Osteoblast (primary cell): ENCODE results near the gene BICDL2. TPM values are rescaled to one million over a fixed set of nuclear protein-coding genes. Genes with fewer than 3 reads are reported as not detected.

Experiments used
- DNase-seq: peaks from one replicate; pipeline ENCODE4 v3.0.0; 2011; ENCODE audit warnings: low spot score, mixed read lengths; ENCODE audit not compliant: insufficient read length; ENCODE audit errors: missing footprints
- H2AFZ ChIP-seq: 2 replicates; pipeline ENCODE4 v1.6.0; 2011; ENCODE audit warnings: mild to moderate bottlenecking, low read length
- H3K27ac ChIP-seq: 2 replicates; pipeline ENCODE4 v1.5.1; 2011; ENCODE audit warnings: mild to moderate bottlenecking, low read depth, low read length, moderate library complexity
- H3K27me3 ChIP-seq: 2 replicates; pipeline ENCODE4 v1.6.0; 2012; ENCODE audit warnings: mild to moderate bottlenecking, control low read depth, inconsistent platforms, low read length, moderate library complexity; ENCODE audit not compliant: insufficient read depth
- H3K36me3 ChIP-seq: 2 replicates; pipeline ENCODE4 v1.5.1; 2011; ENCODE audit warnings: mild to moderate bottlenecking, low read length, control low read depth, moderate library complexity; ENCODE audit not compliant: insufficient read depth
- H3K4me1 ChIP-seq: 2 replicates; pipeline ENCODE4 v1.5.1; 2011; ENCODE audit warnings: mild to moderate bottlenecking, low read length, control low read depth, moderate library complexity; ENCODE audit not compliant: insufficient read depth
- H3K4me2 ChIP-seq: 2 replicates; pipeline ENCODE4 v1.6.0; 2011; ENCODE audit warnings: mild to moderate bottlenecking, low read length; ENCODE audit not compliant: insufficient read depth
- H3K4me3 ChIP-seq: fragments of 200-600 bp; sonication (generic); 3 replicates; pipeline ENCODE4 v1.5.1; 2012; ENCODE audit warnings: mild to moderate bottlenecking, low read length, inconsistent platforms; ENCODE audit not compliant: insufficient read depth
- H3K79me2 ChIP-seq: 2 replicates; pipeline ENCODE4 v1.6.0; 2012; ENCODE audit warnings: mild to moderate bottlenecking, low read length, control low read depth, inconsistent platforms; ENCODE audit not compliant: insufficient read depth
- H3K9me3 ChIP-seq: 2 replicates; pipeline ENCODE4 v1.5.1; 2011; ENCODE audit warnings: low read depth, low read length, control low read depth
- H4K20me1 ChIP-seq: 2 replicates; pipeline ENCODE4 v1.6.0; 2012; ENCODE audit warnings: mild to moderate bottlenecking, low read length, control low read depth; ENCODE audit not compliant: insufficient read depth
- total RNA-seq: library from RNA; depleted of rRNA; stranded (reverse); fragments of >200 nt; gene quantifications from 2 replicates; pipeline ENCODE4 v1.2.3, GENCODE V29; 2012
- TF ChIP-seq, protein P1 (sequence below): IDR thresholded peaks from 2 replicates; pipeline ENCODE4 v1.5.1; 2011; ENCODE audit warnings: mild to moderate bottlenecking, low read depth, low read length, moderate library complexity; ENCODE audit errors: extremely low read depth

The BICDL2 gene
- total RNA-seq, 1 donor = not detected

DNA sequence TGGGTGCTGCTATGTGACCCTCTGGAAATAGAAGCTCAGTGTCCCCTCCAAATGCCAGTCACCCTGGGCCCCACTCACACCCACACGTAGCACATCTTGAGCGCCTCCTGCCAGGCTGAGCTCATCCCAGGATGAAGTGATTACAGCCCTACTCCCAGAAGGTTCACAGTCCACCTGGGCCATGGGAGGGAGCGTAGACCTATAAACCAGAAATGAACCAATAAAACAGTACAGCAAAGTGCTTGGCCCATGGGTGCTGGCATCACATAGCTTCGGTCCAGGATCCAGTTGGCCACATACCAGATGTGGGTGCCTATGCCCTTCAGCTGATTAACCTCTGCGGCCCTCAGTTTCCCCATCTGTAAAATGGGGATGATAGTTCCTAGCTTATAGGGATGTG lies 2.2 kb upstream of the BICDL2 start:
- TF ChIP-seq, protein P1, sequence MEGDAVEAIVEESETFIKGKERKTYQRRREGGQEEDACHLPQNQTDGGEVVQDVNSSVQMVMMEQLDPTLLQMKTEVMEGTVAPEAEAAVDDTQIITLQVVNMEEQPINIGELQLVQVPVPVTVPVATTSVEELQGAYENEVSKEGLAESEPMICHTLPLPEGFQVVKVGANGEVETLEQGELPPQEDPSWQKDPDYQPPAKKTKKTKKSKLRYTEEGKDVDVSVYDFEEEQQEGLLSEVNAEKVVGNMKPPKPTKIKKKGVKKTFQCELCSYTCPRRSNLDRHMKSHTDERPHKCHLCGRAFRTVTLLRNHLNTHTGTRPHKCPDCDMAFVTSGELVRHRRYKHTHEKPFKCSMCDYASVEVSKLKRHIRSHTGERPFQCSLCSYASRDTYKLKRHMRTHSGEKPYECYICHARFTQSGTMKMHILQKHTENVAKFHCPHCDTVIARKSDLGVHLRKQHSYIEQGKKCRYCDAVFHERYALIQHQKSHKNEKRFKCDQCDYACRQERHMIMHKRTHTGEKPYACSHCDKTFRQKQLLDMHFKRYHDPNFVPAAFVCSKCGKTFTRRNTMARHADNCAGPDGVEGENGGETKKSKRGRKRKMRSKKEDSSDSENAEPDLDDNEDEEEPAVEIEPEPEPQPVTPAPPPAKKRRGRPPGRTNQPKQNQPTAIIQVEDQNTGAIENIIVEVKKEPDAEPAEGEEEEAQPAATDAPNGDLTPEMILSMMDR = no peak
- no peak for DNase-seq

DNA sequence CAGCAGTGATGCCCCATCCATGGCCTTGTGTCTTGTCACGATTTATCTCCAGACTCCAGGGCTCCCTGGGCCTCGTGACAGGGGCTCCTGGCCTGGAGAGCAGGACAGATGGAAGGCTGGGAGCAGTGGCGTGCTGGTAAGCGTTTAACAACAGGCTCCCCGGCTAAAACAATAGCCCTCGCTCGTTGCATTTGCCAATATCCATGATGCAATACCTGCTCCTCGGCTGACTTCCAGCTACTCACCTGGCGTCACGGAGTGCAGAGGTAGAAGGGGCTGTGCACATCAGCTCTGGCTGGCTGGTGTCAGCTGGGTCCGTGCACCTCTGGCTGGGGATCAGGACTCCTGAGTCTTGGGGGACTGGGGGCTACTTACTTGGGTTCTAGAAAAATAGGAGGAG lies 1.5 kb upstream of the BICDL2 start:
- no peak overlapping the region for H3K4me2 ChIP-seq
- no peak for DNase-seq
- H3K4me1 ChIP-seq = no peaks in the 10 kb centered on the region
- no peaks in the 10 kb centered on the region for H3K79me2 ChIP-seq
- no peaks in the 10 kb centered on the region for H3K9me3 ChIP-seq
- H3K27me3 ChIP-seq = peaks cover 58% of the 10 kb centered on the region
- no peaks in the 10 kb centered on the region for H4K20me1 ChIP-seq
- H3K4me3 ChIP-seq = no peak overlapping the region
- no peaks in the 10 kb centered on the region for H3K36me3 ChIP-seq
- no peak overlapping the region for H3K27ac ChIP-seq
- TF ChIP-seq, protein P1 = no peak
- no peak overlapping the region for H2AFZ ChIP-seq

More for the DNA sequence above, 2.2 kb upstream of the BICDL2 start:
- Histone ChIP-seq H3K27ac (no peak overlapping the region), H3K4me1 (no peaks in the 10 kb centered on the region), H4K20me1 (no peaks in the 10 kb centered on the region), H3K79me2 (no peaks in the 10 kb centered on the region), H2AFZ (no peak overlapping the region), H3K4me3 (no peak overlapping the region), H3K4me2 (no peak overlapping the region), H3K27me3 (peaks cover 57% of the 10 kb centered on the region), H3K9me3 (no peaks in the 10 kb centered on the region), H3K36me3 (no peaks in the 10 kb centered on the region)

DNA sequence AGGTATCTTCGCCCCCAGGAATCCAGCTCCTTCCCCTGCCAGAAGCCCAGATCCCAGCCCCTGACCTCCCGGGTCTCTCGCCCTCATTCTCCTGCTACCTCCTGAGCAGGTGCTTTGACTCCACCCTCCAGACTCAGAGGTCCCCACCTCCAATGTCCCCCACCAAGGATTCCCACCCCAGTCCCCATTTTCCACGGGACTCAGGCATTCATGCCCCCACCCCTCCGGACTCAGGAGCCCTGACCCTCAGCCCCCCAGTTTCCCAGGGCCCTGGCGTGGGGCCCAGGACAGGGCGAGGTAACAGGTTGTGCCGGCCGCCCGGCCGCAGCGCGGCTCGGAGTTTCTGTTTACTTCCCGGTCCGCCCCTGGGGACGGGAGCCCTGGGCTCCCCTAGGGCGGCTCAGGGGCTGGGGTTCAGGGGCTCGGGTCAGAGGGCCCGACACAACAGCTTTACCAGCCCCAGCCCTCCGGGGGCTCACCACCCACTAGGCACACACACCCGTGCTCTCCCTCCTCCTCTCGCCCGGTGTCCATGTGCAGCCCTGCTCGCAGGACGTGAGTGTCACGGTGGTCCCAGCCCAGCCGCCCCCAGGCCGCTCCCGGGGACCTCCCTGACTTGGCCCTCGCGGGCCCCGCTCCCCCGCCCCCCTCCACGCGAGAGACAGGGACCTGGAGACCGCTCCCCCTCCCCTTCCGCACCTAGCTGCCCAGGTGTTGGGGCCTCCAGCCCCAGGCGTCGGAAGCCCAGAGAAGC lies 595 bp downstream of the BICDL2 start:
- Histone ChIP-seq H3K4me2 (no peak overlapping the region), H3K27me3 (peaks cover 71% of the 10 kb centered on the region)

DNA sequence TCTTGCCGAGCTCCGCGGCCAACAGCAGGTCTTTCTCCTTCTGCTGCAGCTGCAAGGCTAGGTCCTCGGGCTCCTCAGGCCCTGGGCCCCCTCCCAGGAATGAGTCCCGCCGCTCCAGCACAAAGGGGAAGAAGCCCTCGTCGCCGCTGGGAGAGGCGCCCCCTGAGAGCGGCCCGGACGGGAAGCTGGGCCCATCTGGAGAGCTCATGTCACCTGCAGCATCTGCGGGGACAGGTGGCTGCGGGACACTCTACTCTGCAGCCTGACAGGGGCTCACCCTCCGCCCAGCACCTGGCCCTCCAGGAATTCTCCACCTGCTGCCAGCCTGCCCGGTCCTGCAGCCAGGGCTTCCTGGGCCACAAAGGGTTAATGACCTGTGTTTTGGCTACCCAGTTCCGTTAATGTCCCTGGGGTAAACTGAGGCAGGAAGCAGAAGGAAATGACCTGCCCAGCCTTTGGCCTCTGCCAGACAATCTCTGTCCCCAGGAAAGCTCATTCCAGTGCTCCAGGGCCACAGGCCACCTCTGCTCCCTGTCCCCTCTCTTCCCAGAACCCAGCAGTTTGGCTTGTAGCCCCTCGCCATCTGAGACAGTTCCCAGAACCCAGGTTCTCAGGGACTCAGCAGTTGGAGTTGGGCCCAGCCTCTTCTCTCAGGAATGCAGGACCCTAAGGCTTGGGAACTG lies 1.3 kb downstream of the BICDL2 start:
- H3K36me3 ChIP-seq = no peaks in the 10 kb centered on the region
- H3K79me2 ChIP-seq = no peaks in the 10 kb centered on the region
- no peak overlapping the region for H3K27ac ChIP-seq
- peaks cover 70% of the 10 kb centered on the region for H3K27me3 ChIP-seq
- TF ChIP-seq, protein P1 = no peak
- no peaks in the 10 kb centered on the region for H4K20me1 ChIP-seq
- H3K4me3 ChIP-seq = no peak overlapping the region
- H2AFZ ChIP-seq = no peak overlapping the region
- H3K4me2 ChIP-seq = no peak overlapping the region
- no peaks in the 10 kb centered on the region for H3K9me3 ChIP-seq
- no peak for DNase-seq
- H3K4me1 ChIP-seq = no peaks in the 10 kb centered on the region

More for the DNA sequence above, 595 bp downstream of the BICDL2 start:
- DNase-seq = no peak
- no peaks in the 10 kb centered on the region for H3K9me3 ChIP-seq
- H4K20me1 ChIP-seq = no peaks in the 10 kb centered on the region
- H3K4me3 ChIP-seq = no peak overlapping the region
- H3K36me3 ChIP-seq = no peaks in the 10 kb centered on the region
- H2AFZ ChIP-seq = no peak overlapping the region
- H3K4me1 ChIP-seq = no peaks in the 10 kb centered on the region
- H3K27ac ChIP-seq = no peak overlapping the region
- TF ChIP-seq, protein P1 = no peak
- no peaks in the 10 kb centered on the region for H3K79me2 ChIP-seq
